HFFc6 (cell line): ENCODE results near the gene NPFFR1. TPM values are rescaled to one million over a fixed set of nuclear protein-coding genes. Genes with fewer than 3 reads are reported as not detected.

Experiments
- DNase-seq: peaks from one replicate; pipeline ENCODE4 v3.0.0-alpha.2; 2018
- H3K27ac Mint-ChIP-seq: 2 replicates; pipeline ENCODE4 v1.8.0; 2020; ENCODE audit warnings: mild to moderate bottlenecking, mixed read lengths
- H3K27me3 Mint-ChIP-seq: 2 replicates; pipeline ENCODE4 v1.8.0; 2021; ENCODE audit warnings: mild to moderate bottlenecking, moderate library complexity, mixed read lengths; ENCODE audit not compliant: insufficient read depth
- H3K36me3 Mint-ChIP-seq: 2 replicates; pipeline ENCODE4 v1.8.0; 2021; ENCODE audit warnings: low read depth, mixed read lengths
- H3K4me1 Mint-ChIP-seq: 2 replicates; pipeline ENCODE4 v1.8.0; 2020; ENCODE audit warnings: low read depth, mixed read lengths
- H3K4me3 Mint-ChIP-seq: 2 replicates; pipeline ENCODE4 v1.8.0; 2020; ENCODE audit warnings: mild to moderate bottlenecking, moderate library complexity, mixed read lengths
- H3K9me3 Mint-ChIP-seq: 2 replicates; pipeline ENCODE4 v1.8.0; 2020; ENCODE audit warnings: mild to moderate bottlenecking, mixed read lengths
- total RNA-seq, 6 experiments: library from RNA; stranded (reverse); fragmentation: NEBNext Ultra II Directional; extraction: Animal tissue kit (Norgen Biotek cat#: 25700); gene quantifications; 2 replicates in 1 of 6; 3 replicates in 5 of 6; pipeline ENCODE4 v1.2.3, GENCODE V29; 2021
- TF ChIP-seq, protein P1 (sequence below): fragments of 200-600 bp; sonication (generic); IDR thresholded peaks from 2 replicates; pipeline ENCODE4 v1.5.0; 2021; ENCODE audit warnings: antibody characterized with exemption, mild to moderate bottlenecking

Gene NPFFR1
- total RNA-seq, 6 experiments from 2014 or later: not detected

DNA sequence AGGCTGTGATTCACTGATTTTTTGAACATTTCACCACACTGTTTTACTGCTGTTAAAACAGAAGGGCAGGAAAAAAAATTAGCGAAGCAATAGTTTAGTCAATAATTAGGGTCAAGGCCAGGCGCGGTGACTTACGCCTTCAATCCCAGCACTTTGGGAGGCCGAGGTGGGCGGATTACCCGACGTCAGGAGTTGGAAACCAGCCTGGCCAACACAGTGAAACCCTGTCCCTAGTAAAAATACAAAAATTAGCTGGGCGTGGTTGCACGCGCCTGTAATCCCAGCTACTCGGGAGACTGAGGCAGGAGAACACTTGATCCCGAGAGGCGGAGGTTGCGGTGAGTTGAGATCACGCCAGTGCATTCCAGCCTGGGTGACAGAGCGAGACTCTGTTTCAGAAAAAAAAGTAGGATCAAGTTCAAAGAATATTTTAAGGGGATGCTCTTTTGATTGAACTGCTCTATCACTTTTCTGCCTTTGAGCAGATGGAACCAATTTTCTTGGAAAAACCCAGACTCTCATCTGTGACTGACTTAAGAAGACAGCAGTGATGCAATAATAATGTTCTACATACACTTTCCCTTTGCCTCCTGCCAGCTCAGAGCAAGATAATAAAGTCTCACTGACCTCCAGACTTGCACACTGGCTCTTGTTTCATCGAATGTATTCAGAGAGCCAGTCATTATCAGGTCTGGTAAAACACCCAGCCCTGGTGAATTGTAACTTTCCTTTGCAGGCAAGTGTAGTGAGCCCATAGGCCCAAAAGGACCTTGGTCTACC is 48.9 kb downstream of the NPFFR1 start:
- H3K4me3 Mint-ChIP-seq: peak overlapping the region; percentile 43
- H3K36me3 Mint-ChIP-seq: no peaks in the 10 kb centered on the region; the same call in 1 of the 2 replicates
- TF ChIP-seq, protein P1, sequence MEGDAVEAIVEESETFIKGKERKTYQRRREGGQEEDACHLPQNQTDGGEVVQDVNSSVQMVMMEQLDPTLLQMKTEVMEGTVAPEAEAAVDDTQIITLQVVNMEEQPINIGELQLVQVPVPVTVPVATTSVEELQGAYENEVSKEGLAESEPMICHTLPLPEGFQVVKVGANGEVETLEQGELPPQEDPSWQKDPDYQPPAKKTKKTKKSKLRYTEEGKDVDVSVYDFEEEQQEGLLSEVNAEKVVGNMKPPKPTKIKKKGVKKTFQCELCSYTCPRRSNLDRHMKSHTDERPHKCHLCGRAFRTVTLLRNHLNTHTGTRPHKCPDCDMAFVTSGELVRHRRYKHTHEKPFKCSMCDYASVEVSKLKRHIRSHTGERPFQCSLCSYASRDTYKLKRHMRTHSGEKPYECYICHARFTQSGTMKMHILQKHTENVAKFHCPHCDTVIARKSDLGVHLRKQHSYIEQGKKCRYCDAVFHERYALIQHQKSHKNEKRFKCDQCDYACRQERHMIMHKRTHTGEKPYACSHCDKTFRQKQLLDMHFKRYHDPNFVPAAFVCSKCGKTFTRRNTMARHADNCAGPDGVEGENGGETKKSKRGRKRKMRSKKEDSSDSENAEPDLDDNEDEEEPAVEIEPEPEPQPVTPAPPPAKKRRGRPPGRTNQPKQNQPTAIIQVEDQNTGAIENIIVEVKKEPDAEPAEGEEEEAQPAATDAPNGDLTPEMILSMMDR: no peak
- peaks cover 36% of the 10 kb centered on the region for H3K4me1 Mint-ChIP-seq
- peaks cover 2% of the 10 kb centered on the region for H3K27me3 Mint-ChIP-seq
- peak overlapping the region; percentile 57 for H3K27ac Mint-ChIP-seq
- DNase-seq: peak; percentile 70
- H3K9me3 Mint-ChIP-seq: peaks cover 4% of the 10 kb centered on the region

DNA sequence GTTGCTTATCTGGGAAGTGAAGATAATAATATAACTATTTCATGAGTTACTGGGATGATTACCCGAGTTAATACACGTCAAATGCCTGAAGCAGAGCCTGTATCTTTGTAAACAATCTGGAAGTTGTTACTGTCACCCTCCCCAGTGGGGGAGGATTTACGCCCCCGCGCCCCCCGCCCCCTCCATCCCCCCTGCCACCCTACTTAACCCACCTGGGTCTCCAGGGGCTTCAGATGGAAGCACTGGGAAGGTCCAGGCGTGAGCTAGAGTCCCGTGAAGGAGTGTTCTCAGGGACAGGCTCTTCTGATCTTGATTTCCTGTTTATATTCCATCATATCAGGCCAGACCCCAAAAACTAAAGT is 49.9 kb downstream of the NPFFR1 start:
- DNase-seq: no peak
- H3K27me3 Mint-ChIP-seq: peaks cover 2% of the 10 kb centered on the region
- H3K4me1 Mint-ChIP-seq: peaks cover 37% of the 10 kb centered on the region
- H3K27ac Mint-ChIP-seq: peak overlapping the region; percentile 94
- H3K4me3 Mint-ChIP-seq: peak overlapping the region; percentile 90
- H3K9me3 Mint-ChIP-seq: peaks cover 4% of the 10 kb centered on the region
- TF ChIP-seq, protein P1: no peak; the same call in 1 of the 2 replicates
- H3K36me3 Mint-ChIP-seq: no peaks in the 10 kb centered on the region; the same call in 1 of the 2 replicates

DNA sequence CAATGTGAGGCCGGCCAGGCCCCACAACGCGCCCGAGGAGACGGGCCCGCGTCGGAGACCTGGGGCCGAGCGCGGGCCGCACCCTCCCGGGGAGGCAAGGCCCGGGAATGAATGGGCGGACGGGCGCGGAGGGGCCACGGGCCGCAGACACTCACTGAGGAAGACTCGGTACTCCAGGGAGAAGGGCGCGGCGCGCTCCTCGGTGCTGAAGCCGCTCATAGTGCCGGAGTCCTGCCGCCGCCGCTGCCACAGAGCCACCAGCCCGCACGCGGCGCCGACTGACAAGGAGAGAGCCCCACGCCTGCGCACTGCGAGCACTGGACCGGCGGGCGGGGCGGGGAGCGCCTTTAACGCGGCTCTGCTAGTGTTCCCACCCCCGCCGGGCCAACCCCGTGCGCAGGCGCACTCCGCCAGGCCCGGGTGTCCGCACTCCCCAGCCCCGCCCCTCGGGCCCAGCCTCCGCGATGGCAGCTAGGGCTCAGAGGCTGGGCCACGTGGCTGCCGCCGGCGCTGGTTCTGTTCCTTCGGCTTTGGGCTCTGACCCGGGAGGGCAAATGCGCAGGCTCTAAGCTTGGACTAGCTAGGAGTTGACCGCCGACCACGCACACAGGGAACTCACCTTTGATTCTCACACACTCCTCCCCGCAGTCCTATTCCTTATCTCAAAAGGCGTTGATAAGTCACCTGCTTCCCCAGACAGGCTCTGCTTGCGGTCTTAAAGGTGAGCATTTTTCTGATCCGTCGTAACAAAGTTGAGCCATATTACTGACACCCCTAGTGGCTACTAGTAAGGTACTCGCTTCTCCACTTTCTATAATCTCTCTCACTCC is 50.5 kb downstream of the NPFFR1 start, which contains the start of gene PPA1:
TSS of gene PPA1 (minus strand) at position 321 of the 830 bp plus-strand sequence. CDS start at position 219, 102 bp downstream.
- H3K9me3 Mint-ChIP-seq: peaks cover 4% of the 10 kb centered on the region
- peaks cover 43% of the 10 kb centered on the region for H3K4me1 Mint-ChIP-seq
- peaks cover 2% of the 10 kb centered on the region for H3K27me3 Mint-ChIP-seq
- peak within 1 kb of the TSS; percentile 94 for H3K27ac Mint-ChIP-seq
- no peaks in the 10 kb centered on the region; the same call in 1 of the 2 replicates for H3K36me3 Mint-ChIP-seq
- TF ChIP-seq, protein P1: peak; percentile 58
- peak within 1 kb of the TSS; percentile 98 for H3K4me3 Mint-ChIP-seq
- peak; percentile 91 for DNase-seq

DNA sequence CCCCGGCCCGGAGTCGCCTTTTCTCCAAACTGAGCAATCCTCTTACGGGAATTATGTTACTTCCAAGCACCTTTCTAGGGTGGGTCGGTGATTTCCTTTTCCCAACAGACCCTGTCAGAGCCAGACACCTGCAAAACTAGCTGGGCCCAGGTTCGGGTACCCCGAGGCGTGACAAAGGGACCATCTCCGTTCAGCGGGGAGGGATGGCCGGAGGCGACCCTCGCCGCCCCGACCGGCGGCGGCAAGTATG is 51.0 kb downstream of the NPFFR1 start:
- H3K36me3 Mint-ChIP-seq: no peaks in the 10 kb centered on the region; the same call in 1 of the 2 replicates
- H3K9me3 Mint-ChIP-seq: peaks cover 4% of the 10 kb centered on the region
- H3K27me3 Mint-ChIP-seq: peaks cover 2% of the 10 kb centered on the region
- H3K4me1 Mint-ChIP-seq: peaks cover 43% of the 10 kb centered on the region
- TF ChIP-seq, protein P1: no peak
- peak overlapping the region; percentile 92 for H3K27ac Mint-ChIP-seq
- DNase-seq: no peak
- H3K4me3 Mint-ChIP-seq: peak overlapping the region; percentile 98

DNA sequence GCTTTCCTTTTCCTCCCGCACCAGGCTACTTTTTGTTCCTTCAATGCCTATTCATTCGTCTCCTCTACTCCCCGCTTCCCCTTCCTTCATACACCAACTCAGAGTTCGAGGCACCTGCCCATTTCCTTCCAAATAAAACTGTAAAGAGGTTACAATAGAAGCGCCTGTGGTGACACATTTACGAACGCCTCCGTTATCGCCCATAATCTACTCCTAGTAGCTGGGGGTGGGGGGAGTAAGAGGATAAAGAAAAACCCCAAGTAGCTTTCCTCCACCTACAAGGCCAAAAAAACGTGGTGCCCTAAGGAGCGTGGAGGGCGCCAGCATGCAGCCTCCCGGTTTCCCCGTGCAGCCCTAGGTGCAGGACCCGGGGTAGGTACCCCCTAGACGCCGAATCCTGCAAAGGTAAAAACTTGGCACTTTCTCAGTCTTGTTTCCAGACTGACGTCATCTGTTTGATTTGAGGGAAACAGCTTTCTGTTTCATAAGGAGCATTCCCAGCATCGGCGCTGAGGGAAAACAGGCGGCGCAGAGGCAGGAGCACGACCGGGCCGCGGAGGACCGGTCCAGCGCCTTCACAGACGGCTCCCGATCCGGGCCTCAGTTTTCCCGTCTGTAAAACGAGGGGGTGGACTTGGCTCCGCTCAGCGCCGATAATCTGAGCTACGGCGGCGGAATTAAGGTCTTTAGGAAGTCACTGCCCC is 51.5 kb downstream of the NPFFR1 start:
- H3K9me3 Mint-ChIP-seq: peaks cover 3% of the 10 kb centered on the region
- no peaks in the 10 kb centered on the region; the same call in 1 of the 2 replicates for H3K36me3 Mint-ChIP-seq
- H3K4me3 Mint-ChIP-seq: peak overlapping the region; percentile 98
- peak overlapping the region; percentile 92 for H3K27ac Mint-ChIP-seq
- peaks cover 2% of the 10 kb centered on the region for H3K27me3 Mint-ChIP-seq
- H3K4me1 Mint-ChIP-seq: peaks cover 43% of the 10 kb centered on the region
- DNase-seq: peak; percentile 29
- TF ChIP-seq, protein P1: no peak
